HEK293 (cell line): Measurements from ENCODE around the gene GNG14.

Source experiments
- CTCF ChIA-PET: fragments of 350-600 bp; formaldehyde crosslinking; extraction: SDS; loops from one replicate; lab custom pipeline; 2021; ENCODE audit warnings: antibody characterized with exemption; lab: Yijun Ruan, JAX
- POLR2A ChIA-PET: fragments of 300-600 bp; formaldehyde crosslinking; extraction: SDS; loops from one replicate; lab custom pipeline; 2020; ENCODE audit warnings: antibody characterized with exemption, inconsistent platforms; lab: Yijun Ruan, JAX
- H3K27ac ChIP-seq: fragments of 200-500 bp; sonication (Bioruptor generic); 2 replicates; pipeline ENCODE4 v1.5.1; 2014; ENCODE audit warnings: low read depth, low read length, control low read depth, inconsistent platforms; ENCODE audit errors: extremely low read depth
- H3K36me3 ChIP-seq, 2 experiments: fragments of 200-500 bp in 1 of 2; sonication (Bioruptor generic) in 1 of 2; 1 replicate in 1 of 2; 2 replicates in 1 of 2; pipeline ENCODE4 v1.5.1; 2014 to 2017; ENCODE audit warnings: inconsistent platforms in 2 of 2, low read length in 2 of 2; ENCODE audit not compliant: control insufficient read depth in 2 of 2, insufficient read depth in 1 of 2
- H3K4me1 ChIP-seq: fragments of 200-500 bp; sonication (Bioruptor generic); 2 replicates; pipeline ENCODE4 v1.5.1; 2014; ENCODE audit warnings: mild to moderate bottlenecking, low read length, inconsistent platforms; ENCODE audit not compliant: control insufficient read depth, insufficient read depth
- H3K4me3 ChIP-seq: 2 replicates; pipeline ENCODE4 v1.5.1; 2011; ENCODE audit warnings: low read depth, mild to moderate bottlenecking, control low read depth, low read length, moderate library complexity
- H3K9me3 ChIP-seq: fragments of 200-500 bp; sonication (Bioruptor generic); 2 replicates; pipeline ENCODE4 v1.5.1; 2014; ENCODE audit warnings: low read depth, low read length, inconsistent platforms; ENCODE audit not compliant: control insufficient read depth, insufficient read depth
- CTCF ChIP-seq: fragments of 450-650 bp; formaldehyde crosslinking; IDR thresholded peaks from 2 replicates; pipeline ENCODE4 v1.5.1; 2016; ENCODE audit warnings: missing biosample characterization, missing genetic modification characterization
- HOXD13 ChIP-seq: sonication (generic); formaldehyde crosslinking; IDR thresholded peaks from 2 replicates; pipeline ENCODE4 v1.8.0; 2022; ENCODE audit warnings: missing genetic modification reagents, borderline replicate concordance
- KLF17 ChIP-seq: fragments of 450-650 bp; formaldehyde crosslinking; IDR thresholded peaks from 2 replicates; pipeline ENCODE4 v1.5.1; 2016; ENCODE audit warnings: missing biosample characterization, missing genetic modification characterization
- KLF8 ChIP-seq: fragments of 450-650 bp; formaldehyde crosslinking; IDR thresholded peaks from 2 replicates; pipeline ENCODE4 v1.5.1; 2016; ENCODE audit warnings: missing biosample characterization, missing genetic modification characterization
- SETDB1 ChIP-seq: IDR thresholded peaks from one replicate; pipeline ENCODE4 v1.6.1; 2017; ENCODE audit warnings: mild to moderate bottlenecking, low read length, moderate library complexity, mixed read lengths; ENCODE audit not compliant: insufficient read length
- SP7 ChIP-seq: fragments of 450-650 bp; formaldehyde crosslinking; IDR thresholded peaks from 2 replicates; pipeline ENCODE4 v1.5.1; 2016; ENCODE audit warnings: missing biosample characterization, missing genetic modification characterization
- ZBTB11 ChIP-seq: fragments of 450-650 bp; formaldehyde crosslinking; conservative IDR thresholded peaks from 2 replicates; pipeline ENCODE4 v1.5.1; 2016; ENCODE audit warnings: low read depth, missing biosample characterization, missing genetic modification characterization
- ZBTB6 ChIP-seq: fragments of 450-650 bp; formaldehyde crosslinking; IDR thresholded peaks from 2 replicates; pipeline ENCODE4 v1.5.1; 2017; ENCODE audit warnings: missing biosample characterization, missing genetic modification characterization
- ZFP69B ChIP-seq: fragments of 450-650 bp; formaldehyde crosslinking; IDR thresholded peaks from 2 replicates; pipeline ENCODE4 v1.5.1; 2016; ENCODE audit warnings: missing biosample characterization, missing genetic modification characterization
- ZNF184 ChIP-seq: fragments of 450-650 bp; IDR thresholded peaks from 2 replicates; pipeline ENCODE4 v1.5.1; 2018; ENCODE audit warnings: missing biosample characterization, mild to moderate bottlenecking, missing genetic modification characterization
- ZNF2 ChIP-seq: fragments of 450-650 bp; formaldehyde crosslinking; IDR thresholded peaks from 2 replicates; pipeline ENCODE4 v1.5.1; 2016; ENCODE audit warnings: missing biosample characterization, missing genetic modification characterization
- ZNF214 ChIP-seq: fragments of 450-650 bp; formaldehyde crosslinking; IDR thresholded peaks from 2 replicates; pipeline ENCODE4 v1.5.1; 2017; ENCODE audit warnings: missing biosample characterization, mild to moderate bottlenecking, missing genetic modification characterization, borderline replicate concordance
- ZNF248 ChIP-seq: fragments of 450-650 bp; formaldehyde crosslinking; IDR thresholded peaks from 2 replicates; pipeline ENCODE4 v1.5.1; 2017; ENCODE audit warnings: missing biosample characterization, missing genetic modification characterization
- ZNF266 ChIP-seq: fragments of 450-650 bp; formaldehyde crosslinking; IDR thresholded peaks from 2 replicates; pipeline ENCODE4 v1.5.1; 2016; ENCODE audit warnings: missing biosample characterization, missing genetic modification characterization, low read depth
- ZNF335 ChIP-seq: fragments of 450-650 bp; formaldehyde crosslinking; conservative IDR thresholded peaks from 2 replicates; pipeline ENCODE4 v1.5.1; 2016; ENCODE audit warnings: missing biosample characterization, missing genetic modification characterization
- ZNF404 ChIP-seq: fragments of 450-650 bp; formaldehyde crosslinking; IDR thresholded peaks from 2 replicates; pipeline ENCODE4 v1.5.1; 2017; ENCODE audit warnings: missing biosample characterization, missing genetic modification characterization
- ZNF416 ChIP-seq: fragments of 450-650 bp; formaldehyde crosslinking; IDR thresholded peaks from 2 replicates; pipeline ENCODE4 v1.5.1; 2016; ENCODE audit warnings: missing biosample characterization, missing genetic modification characterization
- ZNF426 ChIP-seq: fragments of 450-650 bp; formaldehyde crosslinking; IDR thresholded peaks from 2 replicates; pipeline ENCODE4 v1.5.1; 2017; ENCODE audit warnings: missing biosample characterization, missing genetic modification characterization, mild to moderate bottlenecking, inconsistent platforms, moderate library complexity
- ZNF488 ChIP-seq: fragments of 450-650 bp; formaldehyde crosslinking; IDR thresholded peaks from 2 replicates; pipeline ENCODE4 v1.5.1; 2016; ENCODE audit warnings: missing biosample characterization, missing genetic modification characterization
- ZNF510 ChIP-seq: fragments of 450-650 bp; formaldehyde crosslinking; IDR thresholded peaks from 2 replicates; pipeline ENCODE4 v1.5.1; 2018; ENCODE audit warnings: mild to moderate bottlenecking, missing genetic modification characterization, missing biosample characterization; ENCODE audit not compliant: insufficient replicate concordance
- ZNF548 ChIP-seq: fragments of 450-650 bp; formaldehyde crosslinking; IDR thresholded peaks from 2 replicates; pipeline ENCODE4 v1.5.1; 2016; ENCODE audit warnings: missing biosample characterization, missing genetic modification characterization
- ZNF585B ChIP-seq: fragments of 450-650 bp; formaldehyde crosslinking; IDR thresholded peaks from 2 replicates; pipeline ENCODE4 v1.5.1; 2016; ENCODE audit warnings: missing biosample characterization, missing genetic modification characterization
- ZNF621 ChIP-seq: fragments of 450-650 bp; formaldehyde crosslinking; IDR thresholded peaks from 2 replicates; pipeline ENCODE4 v1.5.1; 2017; ENCODE audit warnings: missing biosample characterization, missing genetic modification characterization
- ZNF768 ChIP-seq: fragments of 450-650 bp; formaldehyde crosslinking; IDR thresholded peaks from 2 replicates; pipeline ENCODE4 v1.5.1; 2018; ENCODE audit warnings: missing biosample characterization, mild to moderate bottlenecking, missing genetic modification characterization

GNG14 gene

GRCh38 chr19:12664406-12665280 is 23.2 kb upstream of the GNG14 start (continued):
- TF ChIP-seq ZNF335 (tag by site-specific recombination) (peak; percentile 60), ZNF510 (tag by site-specific recombination) (no peak), ZNF266 (tag by site-specific recombination) (no peak), SETDB1 (no peak), ZNF585B (tag by site-specific recombination) (no peak), KLF17 (no peak), ZNF548 (no peak), ZNF214 (no peak)
- TF ChIP-seq, all 188 proteins: peak for 6

GRCh38 chr19:12665281-12665573 is 22.6 kb upstream of the GNG14 start:
- H3K9me3 ChIP-seq = no peaks in the 10 kb centered on the region
- no peaks in the 10 kb centered on the region for H3K4me1 ChIP-seq
- peaks cover 11 to 57% of the 10 kb centered on the region in 2 experiments; a peak in 2 of 3 replicates for H3K36me3 ChIP-seq
- TF ChIP-seq HOXD13 (CRISPR knock-in tag) = no peak
- TF ChIP-seq ZNF404 (tag by site-specific recombination) = no peak
- TF ChIP-seq ZNF2 (tag by site-specific recombination) = no peak
- peak; percentile 55; the same call in 1 of the 2 replicates for TF ChIP-seq ZBTB11 (tag by site-specific recombination)
- TF ChIP-seq ZNF768 (tag by site-specific recombination) = no peak
- no peak for TF ChIP-seq ZNF416
- TF ChIP-seq, all 188 proteins: peak for 1
- Histone ChIP-seq H3K4me3 (no peak overlapping the region), H3K27ac (no peak overlapping the region; the same call in 1 of the 2 replicates)
- POLR2A ChIA-PET = no interaction called here
- CTCF ChIA-PET = interaction anchor here (1.8 kb wide), 1 partner anchor 101 kb away, joined by 5 read pairs; no protein-coding TSS in a partner anchor

- no peak overlapping the region; the same call in 1 of the 2 replicates for H3K27ac ChIP-seq
- H3K9me3 ChIP-seq = no peaks in the 10 kb centered on the region
- ChIA-PET CTCF (interaction anchor here (0.5 to 1.8 kb wide), 3 partner anchors 8 to 264 kb away, joined by 3 to 5 read pairs (median 4); no protein-coding TSS in a partner anchor), POLR2A (interaction anchor here (0.6 to 1.9 kb wide), 8 partner anchors 12 to 100 kb away, joined by 3 to 9 read pairs (median 4); partner anchors contain the start of genes DHPS, FBXW9, ZNF490 and ZNF791)
- H3K36me3 ChIP-seq = peaks cover 11 to 60% of the 10 kb centered on the region in 2 experiments; a peak in 2 of 3 replicates
- H3K4me1 ChIP-seq = no peaks in the 10 kb centered on the region
- peak overlapping the region; percentile 76 for H3K4me3 ChIP-seq
- TF ChIP-seq HOXD13 (CRISPR knock-in tag) (no peak), ZNF404 (tag by site-specific recombination) (no peak), ZBTB6 (tag by site-specific recombination) (no peak), CTCF (tag by site-specific recombination) (no peak), ZFP69B (tag by site-specific recombination) (no peak), ZNF248 (tag by site-specific recombination) (no peak), ZNF426 (tag by site-specific recombination) (no peak), KLF8 (no peak), SP7 (tag by site-specific recombination) (no peak), ZNF488 (tag by site-specific recombination) (no peak), ZNF184 (tag by site-specific recombination) (no peak), ZNF621 (no peak)
Measured at GRCh38 chr19:12665671-12666264, 22.0 kb upstream of the GNG14 start.
